ENCODE measurements around the gene ANKRD22.

Gene ANKRD22

DNA sequence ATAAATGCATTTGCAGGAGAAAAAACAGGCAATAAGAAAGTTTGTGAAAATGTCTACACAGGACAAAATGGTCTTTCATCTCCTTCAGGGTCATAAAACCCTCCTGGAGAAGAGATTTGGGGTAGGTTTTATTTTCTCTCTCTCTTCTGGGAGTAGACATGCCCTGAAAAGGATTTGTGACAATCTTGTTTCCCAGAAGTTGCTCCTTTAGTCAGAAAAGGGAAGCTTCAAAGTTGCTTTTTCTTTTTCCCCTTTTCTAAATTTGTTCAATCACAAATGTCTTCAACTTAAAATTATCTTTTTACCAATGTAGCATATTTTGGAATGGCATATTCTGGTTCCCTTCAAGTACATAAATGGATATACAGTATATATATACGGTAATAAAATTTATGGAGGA, 9.4 kb upstream of the ANKRD22 start:
- Histone ChIP-seq H3F3A (ENCODE audit: insufficient read depth, low read length) (no peaks in the 10 kb centered on the region), H2AFZ (ENCODE audit: low read length) (no peak overlapping the region), H3K4me2 (ENCODE audit: low read depth, low read length) (no peak overlapping the region), H3K27me3 (replicated peaks; ENCODE audit: insufficient read depth, low read length) (no peaks in the 10 kb centered on the region), H3K79me2 (ENCODE audit: low read length) (no peaks in the 10 kb centered on the region), H4K20me1 (ENCODE audit: insufficient read depth, low read length) (no peaks in the 10 kb centered on the region), H3K9me2 (replicated peaks; ENCODE audit: insufficient read depth, low read length) (no peaks in the 10 kb centered on the region), H3K36me3 (replicated peaks; ENCODE audit: insufficient read depth, low read length) (no peaks in the 10 kb centered on the region), H3K27ac (ENCODE audit: low read length) (no peak overlapping the region), H3K9me3 (replicated peaks; ENCODE audit: insufficient read depth, low read length) (no peaks in the 10 kb centered on the region), H3K9ac (ENCODE audit: low read length) (no peak overlapping the region), H3K4me1 (ENCODE audit: low read length) (no peaks in the 10 kb centered on the region), H3K4me3 (ENCODE audit: low read length) (no peak overlapping the region)
- no peak for DNase-seq
- TF ChIP-seq EZH2phosphoT487 (IDR thresholded peaks at IDR 0.05; ENCODE audit: low read length), result no peak
- no peak for TF ChIP-seq EZH2 (optimal IDR thresholded peaks at IDR 0.05; ENCODE audit: low read depth, low read length)
- TF ChIP-seq, protein P1, sequence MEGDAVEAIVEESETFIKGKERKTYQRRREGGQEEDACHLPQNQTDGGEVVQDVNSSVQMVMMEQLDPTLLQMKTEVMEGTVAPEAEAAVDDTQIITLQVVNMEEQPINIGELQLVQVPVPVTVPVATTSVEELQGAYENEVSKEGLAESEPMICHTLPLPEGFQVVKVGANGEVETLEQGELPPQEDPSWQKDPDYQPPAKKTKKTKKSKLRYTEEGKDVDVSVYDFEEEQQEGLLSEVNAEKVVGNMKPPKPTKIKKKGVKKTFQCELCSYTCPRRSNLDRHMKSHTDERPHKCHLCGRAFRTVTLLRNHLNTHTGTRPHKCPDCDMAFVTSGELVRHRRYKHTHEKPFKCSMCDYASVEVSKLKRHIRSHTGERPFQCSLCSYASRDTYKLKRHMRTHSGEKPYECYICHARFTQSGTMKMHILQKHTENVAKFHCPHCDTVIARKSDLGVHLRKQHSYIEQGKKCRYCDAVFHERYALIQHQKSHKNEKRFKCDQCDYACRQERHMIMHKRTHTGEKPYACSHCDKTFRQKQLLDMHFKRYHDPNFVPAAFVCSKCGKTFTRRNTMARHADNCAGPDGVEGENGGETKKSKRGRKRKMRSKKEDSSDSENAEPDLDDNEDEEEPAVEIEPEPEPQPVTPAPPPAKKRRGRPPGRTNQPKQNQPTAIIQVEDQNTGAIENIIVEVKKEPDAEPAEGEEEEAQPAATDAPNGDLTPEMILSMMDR (IDR thresholded peaks at IDR 0.05; ENCODE audit: low read length), result no peak

DNA sequence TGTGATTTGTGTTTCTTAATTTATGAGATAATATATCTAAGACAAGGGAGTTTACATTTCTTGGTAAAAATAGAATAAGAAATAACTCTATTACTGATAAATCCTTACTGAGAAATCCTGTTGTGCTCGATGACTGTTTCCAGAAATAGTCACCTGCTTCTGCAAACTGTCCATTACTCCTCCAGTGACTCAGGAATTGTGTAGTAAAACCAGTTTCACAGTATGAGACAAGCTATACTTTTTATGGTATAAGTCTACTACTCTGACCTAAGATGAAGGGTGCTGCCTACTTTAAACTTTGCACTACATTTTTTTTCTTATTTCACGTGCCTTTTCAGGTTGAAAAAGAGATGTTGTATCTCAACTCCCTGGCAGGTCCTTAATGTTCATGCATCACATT, 6.8 kb upstream of the ANKRD22 start:
- no peaks in the 10 kb centered on the region for H3K4me1 ChIP-seq (ENCODE audit: low read length)
- H4K20me1 ChIP-seq (ENCODE audit: insufficient read depth, low read length), result no peaks in the 10 kb centered on the region
- no peaks in the 10 kb centered on the region for H3F3A ChIP-seq (ENCODE audit: insufficient read depth, low read length)
- no peak overlapping the region for H3K4me2 ChIP-seq (ENCODE audit: low read depth, low read length)
- no peak overlapping the region for H3K4me3 ChIP-seq (ENCODE audit: low read length)
- no peaks in the 10 kb centered on the region for H3K9me3 ChIP-seq (replicated peaks; ENCODE audit: insufficient read depth, low read length)
- TF ChIP-seq, protein P1 (IDR thresholded peaks at IDR 0.05; ENCODE audit: low read length), result no peak
- TF ChIP-seq EZH2phosphoT487 (IDR thresholded peaks at IDR 0.05; ENCODE audit: low read length), result no peak
- TF ChIP-seq EZH2 (optimal IDR thresholded peaks at IDR 0.05; ENCODE audit: low read depth, low read length), result no peak
- no peaks in the 10 kb centered on the region for H3K9me2 ChIP-seq (replicated peaks; ENCODE audit: insufficient read depth, low read length)
- DNase-seq, result no peak
- no peak overlapping the region for H2AFZ ChIP-seq (ENCODE audit: low read length)
- no peak overlapping the region for H3K9ac ChIP-seq (ENCODE audit: low read length)
- no peaks in the 10 kb centered on the region for H3K36me3 ChIP-seq (replicated peaks; ENCODE audit: insufficient read depth, low read length)
- H3K27me3 ChIP-seq (replicated peaks; ENCODE audit: insufficient read depth, low read length), result no peaks in the 10 kb centered on the region
- no peak overlapping the region for H3K27ac ChIP-seq (ENCODE audit: low read length)
- H3K79me2 ChIP-seq (ENCODE audit: low read length), result no peaks in the 10 kb centered on the region

DNA sequence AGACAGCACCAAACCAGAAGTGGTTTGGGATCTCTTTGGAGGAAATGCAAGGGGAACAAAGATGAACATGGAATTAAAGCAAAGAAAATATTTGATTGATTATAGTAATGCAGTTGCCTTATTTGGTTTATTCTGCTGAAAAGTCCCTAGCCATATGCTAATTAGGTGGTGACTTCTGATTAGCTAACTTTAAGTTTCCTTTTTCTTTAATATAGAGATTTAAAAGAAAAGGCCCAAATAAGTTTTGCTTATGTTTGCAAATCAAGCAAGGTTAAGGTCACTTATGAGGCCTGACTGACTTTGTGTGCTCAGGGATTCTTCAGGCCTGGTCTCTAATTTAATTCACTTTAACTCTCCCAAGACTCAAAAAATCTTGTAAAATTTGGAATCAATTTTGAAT, 6.2 kb upstream of the ANKRD22 start:
- Histone ChIP-seq H2AFZ (ENCODE audit: low read length) (no peak overlapping the region), H3K79me2 (ENCODE audit: low read length) (no peaks in the 10 kb centered on the region), H3K27ac (ENCODE audit: low read length) (no peak overlapping the region), H3K27me3 (replicated peaks; ENCODE audit: insufficient read depth, low read length) (no peaks in the 10 kb centered on the region), H3K9me2 (replicated peaks; ENCODE audit: insufficient read depth, low read length) (no peaks in the 10 kb centered on the region), H3K4me3 (ENCODE audit: low read length) (no peak overlapping the region), H4K20me1 (ENCODE audit: insufficient read depth, low read length) (no peaks in the 10 kb centered on the region), H3F3A (ENCODE audit: insufficient read depth, low read length) (no peaks in the 10 kb centered on the region), H3K4me1 (ENCODE audit: low read length) (no peaks in the 10 kb centered on the region), H3K4me2 (ENCODE audit: low read depth, low read length) (no peak overlapping the region), H3K9me3 (replicated peaks; ENCODE audit: insufficient read depth, low read length) (no peaks in the 10 kb centered on the region), H3K9ac (ENCODE audit: low read length) (no peak overlapping the region), H3K36me3 (replicated peaks; ENCODE audit: insufficient read depth, low read length) (no peaks in the 10 kb centered on the region)
- DNase-seq, result no peak
- no peak for TF ChIP-seq EZH2phosphoT487 (IDR thresholded peaks at IDR 0.05; ENCODE audit: low read length)
- TF ChIP-seq, protein P1 (IDR thresholded peaks at IDR 0.05; ENCODE audit: low read length), result no peak
